WTC11 (cell line): Measurements from ENCODE around the gene SART1. TPM values are rescaled to one million over a fixed set of nuclear protein-coding genes. Genes with fewer than 3 reads are reported as not detected.

Experiments used
- ATAC-seq: fragments of 200-7000 bp; cut with Tn5 transposase; 2 replicates; pipeline ENCODE4 v1.10.0; 2021; ENCODE audit warnings: mild to moderate bottlenecking, moderate library complexity
- CTCF ChIA-PET: fragments of 300-600 bp; sonication (Branson Sonifier 250); formaldehyde crosslinking; loops from one replicate; lab custom pipeline; 2021; ENCODE audit warnings: antibody characterized with exemption; lab: Charles Lee
- POLR2A ChIA-PET: fragments of 350-600 bp; sonication (Branson Sonifier 250); formaldehyde crosslinking; loops from one replicate; lab custom pipeline; 2021; ENCODE audit warnings: antibody characterized with exemption; lab: Charles Lee
- DNase-seq: peaks from one replicate; pipeline ENCODE4 v3.0.0; 2021; ENCODE audit warnings: low spot score
- H3K27ac Mint-ChIP-seq: 2 replicates; pipeline ENCODE4 v1.8.0; 2021; ENCODE audit warnings: mixed read lengths
- H3K27me3 Mint-ChIP-seq: 2 replicates; pipeline ENCODE4 v1.8.0; 2021; ENCODE audit warnings: low read depth, mild to moderate bottlenecking, moderate library complexity, mixed read lengths
- H3K36me3 Mint-ChIP-seq: 2 replicates; pipeline ENCODE4 v1.8.0; 2021; ENCODE audit warnings: mixed read lengths
- H3K4me1 Mint-ChIP-seq: 2 replicates; pipeline ENCODE4 v1.8.0; 2022; ENCODE audit warnings: mixed read lengths
- H3K4me3 Mint-ChIP-seq: 2 replicates; pipeline ENCODE4 v1.8.0; 2021; ENCODE audit warnings: mild to moderate bottlenecking, moderate library complexity, mixed read lengths
- H3K9me3 Mint-ChIP-seq: 2 replicates; pipeline ENCODE4 v1.8.0; 2021; ENCODE audit warnings: mixed read lengths
- CREM ChIP-seq: sonication (generic); formaldehyde crosslinking; IDR thresholded peaks from 2 replicates; pipeline ENCODE4 v1.8.1; 2022; ENCODE audit warnings: mild to moderate bottlenecking, missing genetic modification reagents, moderate library complexity
- ETV6 ChIP-seq: sonication (generic); formaldehyde crosslinking; IDR thresholded peaks from 2 replicates; pipeline ENCODE4 v1.8.1; 2022; ENCODE audit warnings: mild to moderate bottlenecking, missing genetic modification reagents
- FOXJ3 ChIP-seq: sonication (generic); formaldehyde crosslinking; IDR thresholded peaks from 2 replicates; pipeline ENCODE4 v1.9.0; 2021; ENCODE audit warnings: missing genetic modification reagents, mild to moderate bottlenecking, borderline replicate concordance
- GRHL2 ChIP-seq: fragments of 250-450 bp; sonication (Bioruptor Pico); IDR thresholded peaks from 2 replicates; pipeline ENCODE4 v1.8.0; 2022; ENCODE audit warnings: mild to moderate bottlenecking, moderate library complexity; ENCODE audit not compliant: insufficient replicate concordance, severe bottlenecking
- JUN ChIP-seq: sonication (generic); formaldehyde crosslinking; IDR thresholded peaks from 2 replicates; pipeline ENCODE4 v1.8.0; 2023; ENCODE audit warnings: mild to moderate bottlenecking, missing genetic modification reagents
- MXD4 ChIP-seq: fragments of 250-450 bp; sonication (Bioruptor Pico); IDR thresholded peaks from 2 replicates; pipeline ENCODE4 v1.8.0; 2021; ENCODE audit warnings: mild to moderate bottlenecking, moderate library complexity, borderline replicate concordance
- MYBL2 ChIP-seq: sonication (generic); formaldehyde crosslinking; IDR thresholded peaks from 2 replicates; pipeline ENCODE4 v1.8.1; 2023; ENCODE audit warnings: mild to moderate bottlenecking, moderate library complexity, missing genetic modification reagents
- NFATC4 ChIP-seq: fragments of 250-450 bp; sonication (Bioruptor Pico); IDR thresholded peaks from 2 replicates; pipeline ENCODE4 v1.9.0; 2021; ENCODE audit warnings: mild to moderate bottlenecking
- NR1H2 ChIP-seq: sonication (generic); formaldehyde crosslinking; IDR thresholded peaks from 2 replicates; pipeline ENCODE4 v1.9.0; 2021; ENCODE audit warnings: mild to moderate bottlenecking, moderate library complexity, missing genetic modification reagents
- NR2C2 ChIP-seq: sonication (generic); formaldehyde crosslinking; IDR thresholded peaks from 2 replicates; pipeline ENCODE4 v1.8.0; 2022; ENCODE audit warnings: mild to moderate bottlenecking, missing genetic modification reagents
- NR3C1 ChIP-seq: sonication (generic); formaldehyde crosslinking; conservative IDR thresholded peaks from 2 replicates; pipeline ENCODE4 v1.8.1; 2023; ENCODE audit warnings: low read depth, mild to moderate bottlenecking, missing genetic modification reagents
- RORB ChIP-seq: fragments of 250-450 bp; sonication (Bioruptor Pico); IDR thresholded peaks from 2 replicates; pipeline ENCODE4 v1.9.0; 2021; ENCODE audit warnings: mild to moderate bottlenecking
- SMAD3 ChIP-seq: sonication (generic); formaldehyde crosslinking; IDR thresholded peaks from 2 replicates; pipeline ENCODE4 v1.8.0; 2022; ENCODE audit warnings: missing genetic modification reagents, mild to moderate bottlenecking, borderline replicate concordance
- SOX15 ChIP-seq: fragments of 250-450 bp; sonication (Bioruptor Pico); IDR thresholded peaks from 2 replicates; pipeline ENCODE4 v1.9.0; 2021; ENCODE audit warnings: mild to moderate bottlenecking
- TCF7 ChIP-seq: sonication (generic); formaldehyde crosslinking; IDR thresholded peaks from 2 replicates; pipeline ENCODE4 v1.8.0; 2022; ENCODE audit warnings: mild to moderate bottlenecking, low read depth, missing genetic modification reagents, moderate library complexity
- TEAD1 ChIP-seq: sonication (generic); formaldehyde crosslinking; IDR thresholded peaks from 2 replicates; pipeline ENCODE4 v1.8.0; 2022; ENCODE audit warnings: mild to moderate bottlenecking, missing genetic modification reagents
- ZNF219 ChIP-seq: sonication (generic); formaldehyde crosslinking; IDR thresholded peaks from 2 replicates; pipeline ENCODE4 v1.8.0; 2023; ENCODE audit warnings: missing genetic modification reagents, mild to moderate bottlenecking, borderline replicate concordance
- ZNF263 ChIP-seq: sonication (generic); formaldehyde crosslinking; IDR thresholded peaks from 2 replicates; pipeline ENCODE4 v1.8.1; 2022; ENCODE audit warnings: low read depth, mild to moderate bottlenecking, moderate library complexity, missing genetic modification reagents
- ZNF317 ChIP-seq: sonication (generic); formaldehyde crosslinking; IDR thresholded peaks from 2 replicates; pipeline ENCODE4 v1.8.1; 2023; ENCODE audit warnings: low read depth, mild to moderate bottlenecking, moderate library complexity, missing genetic modification reagents, borderline replicate concordance
- ZNF396 ChIP-seq: fragments of 250-450 bp; sonication (Bioruptor Pico); IDR thresholded peaks from 2 replicates; pipeline ENCODE4 v1.8.0; 2021; ENCODE audit warnings: mild to moderate bottlenecking, moderate library complexity, borderline replicate concordance
- total RNA-seq: library from RNA; stranded (reverse); gene quantifications from 3 replicates; pipeline ENCODE4 v1.2.3, GENCODE V29; 2021
- TF ChIP-seq, protein P1 (sequence below): sonication (generic); formaldehyde crosslinking; IDR thresholded peaks from 2 replicates; pipeline ENCODE4 v1.8.1; 2023; ENCODE audit warnings: mild to moderate bottlenecking, missing genetic modification reagents, moderate library complexity
- TF ChIP-seq, protein P2 (sequence below): sonication (generic); formaldehyde crosslinking; conservative IDR thresholded peaks from 2 replicates; pipeline ENCODE4 v1.8.1; 2023; ENCODE audit warnings: mild to moderate bottlenecking, low read depth, missing genetic modification reagents, moderate library complexity
- TF ChIP-seq, protein P3 (sequence below): sonication (generic); formaldehyde crosslinking; IDR thresholded peaks from 2 replicates; pipeline ENCODE4 v1.8.1; 2023; ENCODE audit warnings: mild to moderate bottlenecking, missing genetic modification reagents
- TF ChIP-seq, protein P4 (sequence below): sonication (generic); formaldehyde crosslinking; IDR thresholded peaks from 2 replicates; pipeline ENCODE4 v1.8.1; 2022; ENCODE audit warnings: mild to moderate bottlenecking, moderate library complexity, missing genetic modification reagents
- TF ChIP-seq, protein P5 (sequence below): sonication (generic); formaldehyde crosslinking; IDR thresholded peaks from 2 replicates; pipeline ENCODE4 v1.8.0; 2022; ENCODE audit warnings: mild to moderate bottlenecking, missing genetic modification reagents
- TF ChIP-seq, protein P6 (sequence below): fragments of 250-450 bp; sonication (Bioruptor Pico); IDR thresholded peaks from 2 replicates; pipeline ENCODE4 v1.9.0; 2021; ENCODE audit warnings: mild to moderate bottlenecking
- TF ChIP-seq, protein P7 (sequence below): fragments of 250-450 bp; sonication (Bioruptor Pico); IDR thresholded peaks from 2 replicates; pipeline ENCODE4 v1.8.0; 2021; ENCODE audit warnings: mild to moderate bottlenecking

SART1 gene
- total RNA-seq, 1 experiment from 2014 or later: 57.0 TPM

DNA sequence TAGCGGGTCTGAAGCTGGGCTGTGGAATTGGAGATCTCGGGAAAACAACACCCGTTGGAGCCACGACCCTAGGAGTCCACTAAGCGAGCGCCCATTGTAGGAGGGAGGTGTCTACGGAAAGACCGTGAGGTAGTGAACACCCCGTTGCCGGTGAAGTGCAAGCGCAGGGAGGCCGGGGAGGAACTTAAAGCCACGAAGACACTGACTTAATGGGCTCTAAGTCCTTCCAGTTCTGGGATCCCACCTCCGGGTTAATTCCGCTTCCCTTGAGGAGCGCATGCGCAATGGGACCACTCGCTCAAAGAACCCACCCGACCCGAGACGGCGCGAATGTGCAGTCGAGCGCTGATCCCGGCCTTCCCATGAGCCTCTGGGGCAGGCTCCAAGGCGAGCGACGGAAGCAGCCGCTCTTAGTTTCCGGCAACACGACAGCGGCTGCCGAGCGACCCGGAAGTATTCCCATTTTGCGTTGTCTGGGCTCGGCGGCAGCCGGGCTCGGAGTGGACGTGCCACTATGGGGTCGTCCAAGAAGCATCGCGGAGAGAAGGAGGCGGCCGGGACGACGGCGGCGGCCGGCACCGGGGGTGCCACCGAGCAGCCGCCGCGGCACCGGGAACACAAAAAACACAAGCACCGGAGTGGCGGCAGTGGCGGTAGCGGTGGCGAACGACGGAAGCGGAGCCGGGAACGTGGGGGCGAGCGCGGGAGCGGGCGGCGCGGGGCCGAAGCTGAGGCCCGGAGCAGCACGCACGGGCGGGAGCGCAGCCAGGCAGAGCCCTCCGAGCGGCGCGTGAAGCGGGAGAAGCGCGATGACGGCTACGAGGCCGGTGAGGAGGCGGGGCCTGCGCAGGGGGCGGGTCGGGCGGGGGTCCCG, at the start of gene SART1 (continued):
- TF ChIP-seq JUN (0 out of 2 replicates have a peak, but pooled peaks have one; percentile 59), NR3C1 (no peak), SOX15 (CRISPR knock-in tag) (no peak), ZNF219 (CRISPR knock-in tag) (no peak), MYBL2 (no peak; the same call in 1 of the 2 replicates), NR1H2 (CRISPR knock-in tag) (no peak), RORB (CRISPR knock-in tag) (no peak), ETV6 (CRISPR knock-in tag) (peak; percentile 60; the same call in 1 of the 2 replicates), MXD4 (CRISPR knock-in tag) (no peak), FOXJ3 (CRISPR knock-in tag) (no peak), TEAD1 (CRISPR knock-in tag) (0 out of 2 replicates have a peak, but pooled peaks have one; percentile 43), CREM (CRISPR knock-in tag) (peak; percentile 88), ZNF263 (CRISPR knock-in tag) (no peak), GRHL2 (CRISPR knock-in tag) (no peak)
- TF ChIP-seq, protein P1, sequence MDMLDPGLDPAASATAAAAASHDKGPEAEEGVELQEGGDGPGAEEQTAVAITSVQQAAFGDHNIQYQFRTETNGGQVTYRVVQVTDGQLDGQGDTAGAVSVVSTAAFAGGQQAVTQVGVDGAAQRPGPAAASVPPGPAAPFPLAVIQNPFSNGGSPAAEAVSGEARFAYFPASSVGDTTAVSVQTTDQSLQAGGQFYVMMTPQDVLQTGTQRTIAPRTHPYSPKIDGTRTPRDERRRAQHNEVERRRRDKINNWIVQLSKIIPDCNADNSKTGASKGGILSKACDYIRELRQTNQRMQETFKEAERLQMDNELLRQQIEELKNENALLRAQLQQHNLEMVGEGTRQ (CRISPR knock-in tag): no peak
- TF ChIP-seq, protein P2, sequence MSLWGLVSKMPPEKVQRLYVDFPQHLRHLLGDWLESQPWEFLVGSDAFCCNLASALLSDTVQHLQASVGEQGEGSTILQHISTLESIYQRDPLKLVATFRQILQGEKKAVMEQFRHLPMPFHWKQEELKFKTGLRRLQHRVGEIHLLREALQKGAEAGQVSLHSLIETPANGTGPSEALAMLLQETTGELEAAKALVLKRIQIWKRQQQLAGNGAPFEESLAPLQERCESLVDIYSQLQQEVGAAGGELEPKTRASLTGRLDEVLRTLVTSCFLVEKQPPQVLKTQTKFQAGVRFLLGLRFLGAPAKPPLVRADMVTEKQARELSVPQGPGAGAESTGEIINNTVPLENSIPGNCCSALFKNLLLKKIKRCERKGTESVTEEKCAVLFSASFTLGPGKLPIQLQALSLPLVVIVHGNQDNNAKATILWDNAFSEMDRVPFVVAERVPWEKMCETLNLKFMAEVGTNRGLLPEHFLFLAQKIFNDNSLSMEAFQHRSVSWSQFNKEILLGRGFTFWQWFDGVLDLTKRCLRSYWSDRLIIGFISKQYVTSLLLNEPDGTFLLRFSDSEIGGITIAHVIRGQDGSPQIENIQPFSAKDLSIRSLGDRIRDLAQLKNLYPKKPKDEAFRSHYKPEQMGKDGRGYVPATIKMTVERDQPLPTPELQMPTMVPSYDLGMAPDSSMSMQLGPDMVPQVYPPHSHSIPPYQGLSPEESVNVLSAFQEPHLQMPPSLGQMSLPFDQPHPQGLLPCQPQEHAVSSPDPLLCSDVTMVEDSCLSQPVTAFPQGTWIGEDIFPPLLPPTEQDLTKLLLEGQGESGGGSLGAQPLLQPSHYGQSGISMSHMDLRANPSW (CRISPR knock-in tag): no peak
- TF ChIP-seq, protein P3, sequence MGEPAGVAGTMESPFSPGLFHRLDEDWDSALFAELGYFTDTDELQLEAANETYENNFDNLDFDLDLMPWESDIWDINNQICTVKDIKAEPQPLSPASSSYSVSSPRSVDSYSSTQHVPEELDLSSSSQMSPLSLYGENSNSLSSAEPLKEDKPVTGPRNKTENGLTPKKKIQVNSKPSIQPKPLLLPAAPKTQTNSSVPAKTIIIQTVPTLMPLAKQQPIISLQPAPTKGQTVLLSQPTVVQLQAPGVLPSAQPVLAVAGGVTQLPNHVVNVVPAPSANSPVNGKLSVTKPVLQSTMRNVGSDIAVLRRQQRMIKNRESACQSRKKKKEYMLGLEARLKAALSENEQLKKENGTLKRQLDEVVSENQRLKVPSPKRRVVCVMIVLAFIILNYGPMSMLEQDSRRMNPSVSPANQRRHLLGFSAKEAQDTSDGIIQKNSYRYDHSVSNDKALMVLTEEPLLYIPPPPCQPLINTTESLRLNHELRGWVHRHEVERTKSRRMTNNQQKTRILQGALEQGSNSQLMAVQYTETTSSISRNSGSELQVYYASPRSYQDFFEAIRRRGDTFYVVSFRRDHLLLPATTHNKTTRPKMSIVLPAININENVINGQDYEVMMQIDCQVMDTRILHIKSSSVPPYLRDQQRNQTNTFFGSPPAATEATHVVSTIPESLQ (CRISPR knock-in tag): no peak
- TF ChIP-seq, protein P4, sequence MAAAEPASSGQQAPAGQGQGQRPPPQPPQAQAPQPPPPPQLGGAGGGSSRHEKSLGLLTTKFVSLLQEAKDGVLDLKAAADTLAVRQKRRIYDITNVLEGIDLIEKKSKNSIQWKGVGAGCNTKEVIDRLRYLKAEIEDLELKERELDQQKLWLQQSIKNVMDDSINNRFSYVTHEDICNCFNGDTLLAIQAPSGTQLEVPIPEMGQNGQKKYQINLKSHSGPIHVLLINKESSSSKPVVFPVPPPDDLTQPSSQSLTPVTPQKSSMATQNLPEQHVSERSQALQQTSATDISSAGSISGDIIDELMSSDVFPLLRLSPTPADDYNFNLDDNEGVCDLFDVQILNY: peak; percentile 73

DNA sequence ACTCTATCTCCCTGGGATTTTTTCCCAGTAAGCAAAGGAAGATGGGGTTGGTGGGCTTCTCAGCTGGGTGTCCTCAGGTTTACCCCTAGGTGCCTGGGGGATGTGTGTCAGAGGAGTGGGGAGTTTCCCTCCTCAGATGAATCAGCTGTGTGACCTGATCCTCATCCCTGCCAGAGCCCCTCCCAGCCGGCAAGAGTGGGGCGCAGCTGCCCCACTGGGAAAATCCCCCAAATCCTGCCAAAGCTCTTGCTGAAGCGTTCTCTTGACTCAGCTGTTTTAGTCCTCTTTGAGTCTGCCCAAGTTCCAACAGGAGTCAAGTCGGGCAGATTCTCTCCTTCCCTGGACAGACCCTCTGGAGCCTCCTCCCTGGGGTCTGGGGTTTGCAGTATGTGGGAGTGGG, 48.7 kb upstream of the SART1 start:
- CTCF ChIA-PET: interaction anchor here (1.3 to 2.2 kb wide), 5 partner anchors 20 to 53 kb away, joined by 3 to 41 read pairs (median 13); partner anchors contain the start of genes CCDC85B and MUS81
- Mint-ChIP-seq H3K4me3 (no peak overlapping the region), H3K4me1 (peaks cover 20% of the 10 kb centered on the region), H3K36me3 (no peaks in the 10 kb centered on the region), H3K9me3 (no peaks in the 10 kb centered on the region), H3K27me3 (peaks cover 21% of the 10 kb centered on the region), H3K27ac (no peak overlapping the region)
- ATAC-seq (no peak), DNase-seq (no peak)
- POLR2A ChIA-PET: interaction anchor here (1.9 kb wide), 1 partner anchor 22 kb away, joined by 8 read pairs; the partner anchor contains the start of gene CCDC85B
- TF ChIP-seq TCF7 (CRISPR knock-in tag) (no peak), ZNF396 (CRISPR knock-in tag) (no peak), NR2C2 (CRISPR knock-in tag) (no peak), NFATC4 (CRISPR knock-in tag) (no peak), ZNF317 (CRISPR knock-in tag) (no peak), SMAD3 (no peak), MYBL2 (no peak)
- TF ChIP-seq, protein P5, sequence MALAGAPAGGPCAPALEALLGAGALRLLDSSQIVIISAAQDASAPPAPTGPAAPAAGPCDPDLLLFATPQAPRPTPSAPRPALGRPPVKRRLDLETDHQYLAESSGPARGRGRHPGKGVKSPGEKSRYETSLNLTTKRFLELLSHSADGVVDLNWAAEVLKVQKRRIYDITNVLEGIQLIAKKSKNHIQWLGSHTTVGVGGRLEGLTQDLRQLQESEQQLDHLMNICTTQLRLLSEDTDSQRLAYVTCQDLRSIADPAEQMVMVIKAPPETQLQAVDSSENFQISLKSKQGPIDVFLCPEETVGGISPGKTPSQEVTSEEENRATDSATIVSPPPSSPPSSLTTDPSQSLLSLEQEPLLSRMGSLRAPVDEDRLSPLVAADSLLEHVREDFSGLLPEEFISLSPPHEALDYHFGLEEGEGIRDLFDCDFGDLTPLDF (CRISPR knock-in tag): no peak
- TF ChIP-seq, protein P6, sequence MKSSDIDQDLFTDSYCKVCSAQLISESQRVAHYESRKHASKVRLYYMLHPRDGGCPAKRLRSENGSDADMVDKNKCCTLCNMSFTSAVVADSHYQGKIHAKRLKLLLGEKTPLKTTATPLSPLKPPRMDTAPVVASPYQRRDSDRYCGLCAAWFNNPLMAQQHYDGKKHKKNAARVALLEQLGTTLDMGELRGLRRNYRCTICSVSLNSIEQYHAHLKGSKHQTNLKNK (CRISPR knock-in tag): no peak
- TF ChIP-seq, protein P7, sequence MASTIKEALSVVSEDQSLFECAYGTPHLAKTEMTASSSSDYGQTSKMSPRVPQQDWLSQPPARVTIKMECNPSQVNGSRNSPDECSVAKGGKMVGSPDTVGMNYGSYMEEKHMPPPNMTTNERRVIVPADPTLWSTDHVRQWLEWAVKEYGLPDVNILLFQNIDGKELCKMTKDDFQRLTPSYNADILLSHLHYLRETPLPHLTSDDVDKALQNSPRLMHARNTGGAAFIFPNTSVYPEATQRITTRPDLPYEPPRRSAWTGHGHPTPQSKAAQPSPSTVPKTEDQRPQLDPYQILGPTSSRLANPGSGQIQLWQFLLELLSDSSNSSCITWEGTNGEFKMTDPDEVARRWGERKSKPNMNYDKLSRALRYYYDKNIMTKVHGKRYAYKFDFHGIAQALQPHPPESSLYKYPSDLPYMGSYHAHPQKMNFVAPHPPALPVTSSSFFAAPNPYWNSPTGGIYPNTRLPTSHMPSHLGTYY: no peak
